GM23248 (cell line): ENCODE results near the gene ARMC7. TPM values are rescaled to one million over a fixed set of nuclear protein-coding genes. Genes with fewer than 3 reads are reported as not detected.

Source experiments
- DNase-seq: peaks from one replicate; pipeline ENCODE4 v3.0.0-alpha.2; 2015
- H2AFZ ChIP-seq: fragments of 200-600 bp; sonication (generic); 2 replicates; pipeline ENCODE4 v1.6.1; 2016; ENCODE audit warnings: antibody characterized with exemption
- H3F3A ChIP-seq: fragments of 200-600 bp; sonication (generic); 2 replicates; pipeline ENCODE4 v1.6.1; 2016; ENCODE audit warnings: mild to moderate bottlenecking, antibody characterized with exemption, mixed run types; ENCODE audit not compliant: insufficient read depth
- H3K27ac ChIP-seq: fragments of 200-600 bp; sonication (generic); 2 replicates; pipeline ENCODE4 v1.5.1; 2016; ENCODE audit warnings: mild to moderate bottlenecking
- H3K27me3 ChIP-seq: fragments of 200-600 bp; sonication (generic); replicated peaks from 2 replicates; pipeline ENCODE4 v1.6.1; 2016; ENCODE audit warnings: mild to moderate bottlenecking; ENCODE audit not compliant: insufficient read depth
- H3K36me3 ChIP-seq: fragments of 200-600 bp; sonication (generic); 2 replicates; pipeline ENCODE4 v1.6.1; 2016; ENCODE audit warnings: low read depth, mild to moderate bottlenecking
- H3K4me1 ChIP-seq: fragments of 200-600 bp; sonication (generic); 2 replicates; pipeline ENCODE4 v1.6.1; 2016; ENCODE audit warnings: mild to moderate bottlenecking; ENCODE audit not compliant: insufficient read depth
- H3K4me2 ChIP-seq: fragments of 200-600 bp; sonication (generic); one replicate; pipeline ENCODE4 v1.6.1; 2016; ENCODE audit warnings: mild to moderate bottlenecking; ENCODE audit not compliant: unreplicated experiment
- H3K4me3 ChIP-seq: fragments of 200-600 bp; sonication (generic); 2 replicates; pipeline ENCODE4 v1.5.1; 2016; ENCODE audit warnings: mild to moderate bottlenecking
- H3K79me2 ChIP-seq: fragments of 200-600 bp; sonication (generic); 2 replicates; pipeline ENCODE4 v1.6.1; 2016; ENCODE audit warnings: mild to moderate bottlenecking; ENCODE audit not compliant: insufficient read depth
- H3K9ac ChIP-seq: fragments of 200-600 bp; sonication (generic); 2 replicates; pipeline ENCODE4 v1.6.1; 2016; ENCODE audit warnings: mild to moderate bottlenecking
- H3K9me2 ChIP-seq: fragments of 200-600 bp; sonication (generic); 2 replicates; pipeline ENCODE4 v1.6.1; 2016; ENCODE audit warnings: mixed run types, mild to moderate bottlenecking, moderate library complexity; ENCODE audit not compliant: insufficient read depth
- H3K9me3 ChIP-seq: fragments of 200-600 bp; sonication (generic); one replicate; pipeline ENCODE4 v1.6.1; 2017; ENCODE audit warnings: low read depth
- H4K20me1 ChIP-seq: fragments of 200-600 bp; sonication (generic); 2 replicates; pipeline ENCODE4 v1.6.0; 2016; ENCODE audit not compliant: insufficient read depth
- EZH2 ChIP-seq: fragments of 200-600 bp; sonication (generic); IDR thresholded peaks from 2 replicates; pipeline ENCODE4 v1.6.1; 2018; ENCODE audit warnings: antibody characterized with exemption, mild to moderate bottlenecking; ENCODE audit not compliant: insufficient read depth, poor library complexity, severe bottlenecking
- EZH2phosphoT487 ChIP-seq: fragments of 200-600 bp; sonication (generic); IDR thresholded peaks from 2 replicates; pipeline ENCODE4 v1.6.1; 2018; ENCODE audit warnings: antibody characterized with exemption, moderate library complexity, mild to moderate bottlenecking, low read depth; ENCODE audit not compliant: insufficient read depth
- WGBS, 2 experiments: methylation state at CpG; one replicate each; pipeline ENCODE4 v1.1.6; 2015 to 2017; ENCODE audit warnings: low lambda C conversion rate in 2 of 2, low coverage in 1 of 2; ENCODE audit errors: missing lambda C conversion rate in 2 of 2; 5-methylcytosine and 5-hydroxymethylcytosine counted together
- in situ Hi-C: fragments of 300-500 bp; cut with MboI; formaldehyde crosslinking; loops from 2 replicates; pipeline ENCODE4 v1.15.0; 2020
- polyA plus RNA-seq: library from polyadenylated mRNA; unstranded; fragments of >200 nt; fragmentation: Nextera tagmentation; extraction: Ambion mirVana; gene quantifications from 2 replicates; pipeline ENCODE4 v1.2.1, GENCODE V29; 2016
- total RNA-seq: library from RNA; depleted of rRNA; stranded (reverse); fragments of >200 nt; shearing (Covaris generic); gene quantifications from 2 replicates; pipeline ENCODE4 v1.2.3, GENCODE V29; 2014

Gene ARMC7
- total and polyA plus RNA-seq, 2 experiments from 2014 or later = 1.3 to 9.8 TPM

GRCh38 chr17:75118307-75118706 lies 8.5 kb downstream of the ARMC7 start:
- H3K4me1 ChIP-seq = 0 out of 2 replicates have a peak, but pooled peaks cover 7% of the 10 kb centered on the region
- no peak overlapping the region for H3K4me3 ChIP-seq
- H3K79me2 ChIP-seq = peaks cover 15% of the 10 kb centered on the region; the same call in 1 of the 2 replicates
- no peaks in the 10 kb centered on the region for H3F3A ChIP-seq
- no peak for TF ChIP-seq EZH2phosphoT487
- TF ChIP-seq EZH2 = no peak
- H3K9me2 ChIP-seq = no peaks in the 10 kb centered on the region
- H3K9me3 ChIP-seq = no peaks in the 10 kb centered on the region
- no peak for DNase-seq
- no peaks in the 10 kb centered on the region for H4K20me1 ChIP-seq
- no peaks in the 10 kb centered on the region for H3K27me3 ChIP-seq
- H3K36me3 ChIP-seq = no peaks in the 10 kb centered on the region
- H3K9ac ChIP-seq = no peak overlapping the region
- no peak overlapping the region for H3K27ac ChIP-seq
- WGBS, 2 experiments = 92 to 94% methylated on average over 14 of the region's 14 CpGs
- H3K4me2 ChIP-seq = no peak overlapping the region
- in situ Hi-C loops = no loop called here
- no peak overlapping the region for H2AFZ ChIP-seq

DNA sequence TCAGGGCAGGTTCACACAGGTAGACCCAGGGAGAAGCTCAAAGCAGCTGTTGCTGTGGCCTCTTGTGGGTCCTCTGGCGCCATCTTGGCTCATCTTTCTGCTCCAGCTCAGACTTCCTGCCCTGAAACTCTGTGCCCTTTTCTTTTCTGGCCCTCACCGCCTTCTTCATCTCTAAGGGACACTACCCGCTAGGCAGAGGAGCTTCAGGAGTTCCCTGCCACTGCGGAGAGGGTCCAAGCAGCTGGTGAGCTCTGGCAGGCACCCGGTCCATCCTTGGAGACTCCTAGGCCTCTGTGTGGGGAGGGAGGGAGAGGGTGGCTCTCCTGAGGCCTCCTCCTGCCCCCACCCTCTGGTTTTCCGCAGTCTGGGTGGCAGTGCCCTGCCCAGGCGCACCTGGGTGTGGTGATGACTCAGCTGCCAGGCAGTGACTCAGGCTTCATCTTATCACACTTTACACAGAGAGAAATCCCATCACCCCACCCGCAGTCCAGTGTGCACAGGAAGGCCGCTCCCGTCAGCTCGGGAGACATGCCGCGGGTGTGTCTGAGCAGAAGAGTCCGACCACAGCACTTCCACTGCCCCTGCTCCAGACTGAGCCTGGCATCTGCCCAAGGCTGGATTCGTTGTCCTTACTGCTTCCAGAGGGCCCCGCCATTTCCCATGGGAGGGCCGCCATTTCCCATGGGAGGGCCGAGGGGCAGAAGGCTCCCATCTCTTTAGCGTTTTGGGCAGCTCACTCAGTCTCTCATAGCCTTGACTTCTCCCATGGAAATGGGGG lies 14.5 kb downstream of the ARMC7 start:
- H2AFZ ChIP-seq = no peak overlapping the region
- no peaks in the 10 kb centered on the region for H3K9me3 ChIP-seq
- TF ChIP-seq EZH2 (no peak), EZH2phosphoT487 (no peak)
- H3F3A ChIP-seq = no peaks in the 10 kb centered on the region
- H3K4me3 ChIP-seq = no peak overlapping the region
- H3K27ac ChIP-seq = no peak overlapping the region
- H3K9ac ChIP-seq = no peak overlapping the region
- H3K79me2 ChIP-seq = no peaks in the 10 kb centered on the region
- H4K20me1 ChIP-seq = no peaks in the 10 kb centered on the region
- in situ Hi-C loops = no loop called here
- no peak overlapping the region for H3K4me2 ChIP-seq
- 90 to 92% methylated on average over 19 of the region's 19 CpGs for WGBS, 2 experiments
- H3K4me1 ChIP-seq = no peaks in the 10 kb centered on the region
- H3K9me2 ChIP-seq = no peaks in the 10 kb centered on the region
- H3K27me3 ChIP-seq = no peaks in the 10 kb centered on the region
- H3K36me3 ChIP-seq = no peaks in the 10 kb centered on the region
- peak; percentile 18 for DNase-seq

DNA sequence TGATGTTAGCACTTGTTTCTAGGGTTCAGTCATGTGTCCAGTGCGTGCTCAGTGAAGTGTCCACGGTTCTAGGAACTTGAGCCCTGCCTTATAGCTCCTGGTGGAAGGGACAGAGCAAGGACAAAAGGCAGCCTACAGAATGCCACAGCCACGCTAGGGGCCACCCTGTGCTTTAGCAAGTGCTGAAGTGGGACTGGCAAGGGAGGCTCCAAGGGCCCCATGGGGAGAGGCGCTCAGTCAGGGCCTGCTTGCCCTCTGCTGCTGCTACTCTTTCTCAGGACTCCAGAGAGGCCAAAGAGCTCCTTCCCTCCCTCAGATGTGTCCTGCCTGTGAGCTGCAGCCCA lies 15.0 kb downstream of the ARMC7 start:
- H3K27ac ChIP-seq = no peak overlapping the region
- H3K4me1 ChIP-seq = no peaks in the 10 kb centered on the region
- DNase-seq = no peak
- in situ Hi-C loops = no loop called here
- H3K4me2 ChIP-seq = no peak overlapping the region
- H3K36me3 ChIP-seq = no peaks in the 10 kb centered on the region
- no peak overlapping the region for H3K4me3 ChIP-seq
- H3F3A ChIP-seq = no peaks in the 10 kb centered on the region
- H3K27me3 ChIP-seq = no peaks in the 10 kb centered on the region
- no peaks in the 10 kb centered on the region for H4K20me1 ChIP-seq
- no peak overlapping the region for H3K9ac ChIP-seq
- no peaks in the 10 kb centered on the region for H3K79me2 ChIP-seq
- 83 to 88% methylated on average over 4 of the region's 4 CpGs for WGBS, 2 experiments
- no peaks in the 10 kb centered on the region for H3K9me3 ChIP-seq
- TF ChIP-seq EZH2 (no peak), EZH2phosphoT487 (no peak)
- no peak overlapping the region for H2AFZ ChIP-seq
- no peaks in the 10 kb centered on the region for H3K9me2 ChIP-seq

- Histone ChIP-seq H3K4me3 (no peak overlapping the region), H3K27ac (no peak overlapping the region), H3K4me1 (no peaks in the 10 kb centered on the region), H3K9me2 (no peaks in the 10 kb centered on the region), H3K36me3 (no peaks in the 10 kb centered on the region), H4K20me1 (no peaks in the 10 kb centered on the region), H3K4me2 (no peak overlapping the region), H3F3A (no peaks in the 10 kb centered on the region), H2AFZ (no peak overlapping the region), H3K27me3 (no peaks in the 10 kb centered on the region), H3K79me2 (0 out of 2 replicates have a peak, but pooled peaks cover 10% of the 10 kb centered on the region), H3K9me3 (no peaks in the 10 kb centered on the region), H3K9ac (no peak overlapping the region)
- no peak for DNase-seq
- in situ Hi-C loops = no loop called here
- 75 to 77% methylated on average over 3 of the region's 3 CpGs for WGBS, 2 experiments
- TF ChIP-seq EZH2phosphoT487 (no peak), EZH2 (no peak)
Observed at GRCh38 chr17:75125984-75126383, 16.2 kb downstream of the ARMC7 start.
